Lower lobe of right lung (tissue), 2 donors: ENCODE data around the gene TTC8. TPM values are rescaled to one million over a fixed set of nuclear protein-coding genes. Genes with fewer than 3 reads are reported as not detected.
"Not testable (repeated sequence)": the region's sequence is repeated elsewhere in the genome, so short reads cannot be mapped to it uniquely, and the experiment has no call there.

Experiments
- ATAC-seq, 2 donors: fragments of 200-7000 bp; cut with Tn5 transposase; one replicate each; pipeline ENCODE4 v1.9.1; 2020 to 2022; ENCODE audit warnings: mild to moderate bottlenecking in 2 of 2, moderate library complexity in 2 of 2
- DNase-seq: peaks from one replicate; pipeline ENCODE4 v3.0.0-alpha.2; 2020
- H3K27ac ChIP-seq: fragments of 200-600 bp; one replicate; pipeline ENCODE4 v1.8.0; 2022
- H3K27me3 ChIP-seq: fragments of 200-600 bp; one replicate; pipeline ENCODE4 v1.8.0; 2022; ENCODE audit warnings: low read depth
- H3K36me3 ChIP-seq: fragments of 200-600 bp; one replicate; pipeline ENCODE4 v1.8.0; 2022; ENCODE audit warnings: mild to moderate bottlenecking
- H3K4me1 ChIP-seq: fragments of 200-600 bp; one replicate; pipeline ENCODE4 v1.8.0; 2022
- H3K4me3 ChIP-seq: fragments of 200-600 bp; one replicate; pipeline ENCODE4 v1.8.0; 2022; ENCODE audit warnings: mild to moderate bottlenecking
- H3K9me3 ChIP-seq: fragments of 200-600 bp; one replicate; pipeline ENCODE4 v1.8.0; 2022
- intact Hi-C: fragments of 100-400 bp; cut with DNase I; formaldehyde crosslinking; loops from one replicate; pipeline ENCODE4 v1.11.0; 2022
- total RNA-seq: library from RNA; stranded (reverse); fragmentation: NEBNext Ultra II Directional; extraction: Animal tissue kit (Norgen Biotek cat#: 25700); gene quantifications from one replicate; pipeline ENCODE4 v1.2.1, GENCODE V29; 2021
- TF ChIP-seq, protein P1 (sequence below): fragments of 200-600 bp; IDR thresholded peaks from one replicate; pipeline ENCODE4 v1.8.0; 2022; ENCODE audit warnings: antibody characterized with exemption, mild to moderate bottlenecking
- donor health status: DM: no; HTN: yes; CAD: no; lungs with severe emphysema.

The TTC8 gene
- total RNA-seq, 1 donor from 2014 or later = 12.1 TPM

DNA sequence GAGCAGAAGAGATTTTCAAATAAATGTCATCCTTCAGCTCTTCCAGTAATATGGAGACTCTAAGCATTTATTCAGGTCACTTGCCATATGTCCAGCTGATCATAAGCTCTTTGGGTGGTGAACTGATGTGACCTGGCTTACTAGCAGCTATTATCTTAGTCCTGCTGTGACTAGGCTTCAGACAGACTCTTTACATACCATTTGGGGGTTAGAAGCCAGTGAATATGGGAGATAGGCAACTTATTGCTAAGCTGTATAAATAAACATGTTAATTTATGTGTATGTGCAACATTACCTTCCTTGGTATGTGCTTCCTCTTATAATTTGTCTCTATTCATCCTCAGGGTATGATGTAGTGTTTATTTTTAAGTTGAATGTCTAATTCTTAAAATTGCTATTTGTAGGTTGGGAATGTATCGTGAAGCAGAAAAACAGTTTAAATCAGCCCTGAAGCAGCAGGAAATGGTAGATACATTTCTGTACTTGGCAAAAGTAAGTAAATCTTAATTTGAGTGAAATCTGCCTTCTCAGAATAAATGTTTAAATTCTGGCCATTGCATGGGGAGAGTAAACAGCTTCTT, 32.4 kb downstream of the TTC8 start:
- TF ChIP-seq, protein P1, sequence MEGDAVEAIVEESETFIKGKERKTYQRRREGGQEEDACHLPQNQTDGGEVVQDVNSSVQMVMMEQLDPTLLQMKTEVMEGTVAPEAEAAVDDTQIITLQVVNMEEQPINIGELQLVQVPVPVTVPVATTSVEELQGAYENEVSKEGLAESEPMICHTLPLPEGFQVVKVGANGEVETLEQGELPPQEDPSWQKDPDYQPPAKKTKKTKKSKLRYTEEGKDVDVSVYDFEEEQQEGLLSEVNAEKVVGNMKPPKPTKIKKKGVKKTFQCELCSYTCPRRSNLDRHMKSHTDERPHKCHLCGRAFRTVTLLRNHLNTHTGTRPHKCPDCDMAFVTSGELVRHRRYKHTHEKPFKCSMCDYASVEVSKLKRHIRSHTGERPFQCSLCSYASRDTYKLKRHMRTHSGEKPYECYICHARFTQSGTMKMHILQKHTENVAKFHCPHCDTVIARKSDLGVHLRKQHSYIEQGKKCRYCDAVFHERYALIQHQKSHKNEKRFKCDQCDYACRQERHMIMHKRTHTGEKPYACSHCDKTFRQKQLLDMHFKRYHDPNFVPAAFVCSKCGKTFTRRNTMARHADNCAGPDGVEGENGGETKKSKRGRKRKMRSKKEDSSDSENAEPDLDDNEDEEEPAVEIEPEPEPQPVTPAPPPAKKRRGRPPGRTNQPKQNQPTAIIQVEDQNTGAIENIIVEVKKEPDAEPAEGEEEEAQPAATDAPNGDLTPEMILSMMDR = no peak
- H3K27ac ChIP-seq = no peak overlapping the region
- H3K36me3 ChIP-seq = peaks cover 26% of the 10 kb centered on the region
- no peak overlapping the region for H3K4me3 ChIP-seq
- H3K4me1 ChIP-seq = no peaks in the 10 kb centered on the region
- no peaks in the 10 kb centered on the region for H3K9me3 ChIP-seq
- no peak for ATAC-seq
- no peak for DNase-seq
- intact Hi-C loops = no loop called here
- no peaks in the 10 kb centered on the region for H3K27me3 ChIP-seq

DNA sequence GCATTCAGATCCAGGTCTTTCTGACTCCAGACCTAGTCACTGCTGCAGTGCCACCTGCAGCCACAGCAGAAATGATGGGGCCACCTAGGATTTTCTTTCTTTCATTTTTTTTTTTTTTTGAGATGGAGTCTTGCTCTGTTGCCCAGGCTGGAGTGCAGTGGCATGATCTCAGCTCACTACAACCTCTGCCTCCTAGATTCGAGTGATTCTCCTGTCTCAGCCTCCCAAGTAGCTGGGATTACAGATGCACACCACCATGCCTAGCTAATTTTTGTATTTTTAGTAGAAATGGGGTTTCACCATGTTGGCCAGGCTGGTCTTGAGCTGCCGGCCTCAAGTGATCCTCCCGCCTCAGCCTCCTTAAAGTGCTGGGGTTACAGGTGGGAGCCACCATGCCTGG, 33.4 kb downstream of the TTC8 start:
- peaks cover 27% of the 10 kb centered on the region for H3K36me3 ChIP-seq
- ATAC-seq, intact Hi-C loops, DNase-seq, H3K4me3 ChIP-seq, H3K9me3 ChIP-seq, H3K4me1 ChIP-seq, H3K27ac ChIP-seq, H3K27me3 ChIP-seq: not testable (repeated sequence)

DNA sequence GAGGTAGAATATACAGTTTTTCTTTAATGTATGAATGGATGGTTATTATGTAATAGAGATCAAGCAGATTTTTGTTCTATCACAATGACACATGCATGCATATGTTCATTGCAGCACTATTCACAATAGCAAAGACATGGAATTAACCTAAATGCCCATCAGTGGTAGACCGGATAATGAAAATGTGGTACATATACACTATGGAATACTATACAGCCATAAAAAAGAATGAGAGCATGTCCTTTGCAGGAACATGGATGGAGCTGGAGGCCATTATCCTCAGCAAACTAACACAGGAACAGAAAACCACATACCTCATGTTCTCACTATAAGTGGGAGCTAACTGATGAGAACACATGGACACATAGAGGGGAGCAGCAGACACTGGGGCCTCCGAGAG, 34.7 kb downstream of the TTC8 start:
- H3K27me3 ChIP-seq, H3K9me3 ChIP-seq, H3K4me1 ChIP-seq, H3K27ac ChIP-seq, DNase-seq, H3K4me3 ChIP-seq, ATAC-seq, intact Hi-C loops: not testable (repeated sequence)
- peaks cover 21% of the 10 kb centered on the region for H3K36me3 ChIP-seq

DNA sequence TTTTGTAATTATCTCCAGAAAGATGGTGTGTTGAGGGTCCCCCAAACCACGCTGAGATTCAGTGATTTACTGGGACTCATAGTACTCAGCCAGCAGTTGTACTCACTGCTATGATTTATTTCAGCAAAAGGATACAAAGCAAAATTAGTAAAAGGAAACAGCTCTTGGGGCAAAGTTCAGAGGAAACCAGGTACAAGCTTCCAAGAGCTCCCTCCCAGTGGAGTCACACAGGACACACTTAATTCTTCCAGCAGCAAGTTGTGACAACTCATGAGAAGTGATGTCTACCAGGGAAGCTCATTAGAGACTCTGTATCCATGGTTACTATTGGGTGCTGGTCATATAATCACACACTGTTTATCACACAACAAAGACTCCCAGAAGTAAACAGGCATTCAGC, 38.7 kb downstream of the TTC8 start:
- no peak for ATAC-seq
- H3K27ac ChIP-seq = no peak overlapping the region
- no peak overlapping the region for H3K4me3 ChIP-seq
- no peak for DNase-seq
- H3K27me3 ChIP-seq = no peaks in the 10 kb centered on the region
- TF ChIP-seq, protein P1 = no peak
- intact Hi-C loops = no loop called here
- H3K36me3 ChIP-seq = peaks cover 15% of the 10 kb centered on the region
- H3K9me3 ChIP-seq = no peaks in the 10 kb centered on the region
- H3K4me1 ChIP-seq = no peaks in the 10 kb centered on the region

DNA sequence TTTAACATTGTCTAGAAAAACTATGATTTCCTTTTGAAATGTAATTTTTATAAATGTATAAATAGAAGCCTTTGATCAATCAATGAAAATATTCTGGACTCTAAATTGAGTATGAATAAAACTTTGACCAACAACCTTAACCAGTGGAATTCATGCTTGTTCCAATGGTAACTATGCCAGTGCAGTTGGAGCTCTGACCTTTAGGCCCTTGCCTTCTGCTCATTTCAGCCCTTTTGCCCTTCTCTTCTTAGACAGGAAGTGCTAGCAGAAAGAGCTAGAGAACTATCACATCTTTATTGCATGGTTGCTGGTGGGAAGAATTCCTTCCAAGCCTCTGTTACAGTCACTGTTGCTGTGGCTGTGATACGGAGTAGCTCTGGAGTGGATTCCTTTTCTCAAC, 39.7 kb downstream of the TTC8 start:
- no peaks in the 10 kb centered on the region for H3K4me1 ChIP-seq
- H3K36me3 ChIP-seq = peaks cover 15% of the 10 kb centered on the region
- ATAC-seq = no peak
- no peaks in the 10 kb centered on the region for H3K27me3 ChIP-seq
- no peak overlapping the region for H3K27ac ChIP-seq
- no peaks in the 10 kb centered on the region for H3K9me3 ChIP-seq
- TF ChIP-seq, protein P1 = no peak
- intact Hi-C loops = no loop called here
- no peak for DNase-seq
- no peak overlapping the region for H3K4me3 ChIP-seq

DNA sequence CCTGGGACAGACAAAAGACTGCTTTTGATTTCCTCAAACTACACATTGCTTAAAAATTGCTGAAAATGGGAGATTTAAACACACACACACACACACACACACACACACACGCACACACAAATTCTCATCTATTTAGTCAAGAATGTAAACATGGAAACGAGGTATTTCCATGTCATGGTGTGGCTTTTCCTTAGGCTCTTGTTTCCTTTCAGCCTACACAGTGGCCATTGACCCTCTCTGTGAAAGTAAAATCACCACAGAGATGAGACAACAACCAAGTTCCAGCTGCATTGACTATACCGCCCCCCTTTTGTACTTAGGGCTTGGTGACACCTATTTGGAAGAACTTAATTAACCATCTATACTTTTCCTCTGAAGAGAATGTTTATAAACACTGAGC, 41.9 kb downstream of the TTC8 start:
- Histone ChIP-seq H3K4me3 (no peak overlapping the region), H3K36me3 (peaks cover 20% of the 10 kb centered on the region), H3K27me3 (no peaks in the 10 kb centered on the region), H3K4me1 (no peaks in the 10 kb centered on the region), H3K9me3 (no peaks in the 10 kb centered on the region), H3K27ac (no peak overlapping the region)
- ATAC-seq (no peak), DNase-seq (no peak)
- intact Hi-C loops = no loop called here
- TF ChIP-seq, protein P1 = no peak
